GM19351 (cell line): Measurements from ENCODE around the gene CDH13.

ENCODE experiments used
- ATAC-seq: cut with Tn5 transposase; IDR thresholded peaks from one replicate; pipeline ENCODE4 v1.9.1; 2021; ENCODE audit warnings: mild to moderate bottlenecking, moderate library complexity; ENCODE audit not compliant: unreplicated experiment

CDH13 gene

GRCh38 chr16:82649766-82650165 lies 23.0 kb downstream of the CDH13 start:
- ATAC-seq = no peak

- no peak for ATAC-seq
Measured at GRCh38 chr16:82650804-82651203, 24.0 kb downstream of the CDH13 start.

GRCh38 chr16:82651921-82652601 lies 25.3 kb downstream of the CDH13 start:
- peak; percentile 51 for ATAC-seq

- no peak for ATAC-seq
Measured at GRCh38 chr16:82652826-82653225, 26.1 kb downstream of the CDH13 start.

- ATAC-seq = peak; percentile 74
Measured at GRCh38 chr16:82653550-82654511, 27.1 kb downstream of the CDH13 start.

- peak; percentile 36 for ATAC-seq
Measured at GRCh38 chr16:82655072-82655714, 28.4 kb downstream of the CDH13 start.

- no peak for ATAC-seq
Measured at GRCh38 chr16:82655720-82656490, 29.1 kb downstream of the CDH13 start.

GRCh38 chr16:82657239-82657638 lies 30.5 kb downstream of the CDH13 start:
- no peak for ATAC-seq

- no peak for ATAC-seq
Measured at GRCh38 chr16:82657786-82658185, 31.0 kb downstream of the CDH13 start.

GRCh38 chr16:82658796-82659195 lies 32.0 kb downstream of the CDH13 start:
- no peak for ATAC-seq

- ATAC-seq = no peak
Measured at GRCh38 chr16:82660075-82660645, 33.4 kb downstream of the CDH13 start.

- no peak for ATAC-seq
Measured at GRCh38 chr16:82660966-82661365, 34.2 kb downstream of the CDH13 start.

GRCh38 chr16:82664181-82664580 lies 37.4 kb downstream of the CDH13 start:
- no peak for ATAC-seq

GRCh38 chr16:82665025-82665424 lies 38.3 kb downstream of the CDH13 start:
- ATAC-seq = no peak

GRCh38 chr16:82667437-82667836 lies 40.7 kb downstream of the CDH13 start:
- ATAC-seq = no peak

- no peak for ATAC-seq
Measured at GRCh38 chr16:82668094-82668493, 41.3 kb downstream of the CDH13 start.

GRCh38 chr16:82671741-82672140 lies 45.0 kb downstream of the CDH13 start:
- ATAC-seq = no peak

GRCh38 chr16:82672676-82673075 lies 45.9 kb downstream of the CDH13 start:
- ATAC-seq = no peak

GRCh38 chr16:82675300-82675699 lies 48.5 kb downstream of the CDH13 start:
- ATAC-seq = no peak

GRCh38 chr16:82681592-82681991 lies 54.8 kb downstream of the CDH13 start:
- no peak for ATAC-seq
